WI38 (cell line): ENCODE data around the gene PRSS37.

Source experiments
- H3K4me3 ChIP-seq: 2 replicates; pipeline ENCODE4 v1.5.1; 2011; ENCODE audit warnings: low read depth, mild to moderate bottlenecking, control low read depth, low read length
- CTCF ChIP-seq: IDR thresholded peaks from 2 replicates; pipeline ENCODE4 v1.5.1; 2012; ENCODE audit warnings: low read depth, mild to moderate bottlenecking, control low read depth, low read length

Gene PRSS37

GRCh38 chr7:141874787-141875186 is 33.5 kb upstream of the PRSS37 start:
- TF ChIP-seq CTCF: no peak
- no peak overlapping the region for H3K4me3 ChIP-seq

GRCh38 chr7:141872931-141873330 is 31.6 kb upstream of the PRSS37 start:
- H3K4me3 ChIP-seq: no peak overlapping the region
- no peak for TF ChIP-seq CTCF

GRCh38 chr7:141866974-141867373 is 25.7 kb upstream of the PRSS37 start:
- no peak for TF ChIP-seq CTCF
- no peak overlapping the region for H3K4me3 ChIP-seq

- no peak for TF ChIP-seq CTCF
- H3K4me3 ChIP-seq: no peak overlapping the region
Observed at GRCh38 chr7:141864765-141865447, 23.6 kb upstream of the PRSS37 start.

- TF ChIP-seq CTCF: no peak
- no peak overlapping the region for H3K4me3 ChIP-seq
Observed at GRCh38 chr7:141860207-141860606, 18.9 kb upstream of the PRSS37 start.

GRCh38 chr7:141847996-141848395 is 6.7 kb upstream of the PRSS37 start:
- TF ChIP-seq CTCF: no peak
- H3K4me3 ChIP-seq: no peak overlapping the region

GRCh38 chr7:141844256-141844655 is 3.0 kb upstream of the PRSS37 start:
- no peak for TF ChIP-seq CTCF
- H3K4me3 ChIP-seq: no peak overlapping the region
